SK-N-SH treated with all-trans-retinoic acid at 6 μM for 48 hours (cell line): Measurements from ENCODE around the gene TRIM47.

Experiments used
- ATAC-seq: fragments of 200-7000 bp; cut with Tn5 transposase; 3 replicates; pipeline ENCODE4 v1.9.1; 2020; ENCODE audit warnings: mild to moderate bottlenecking, moderate library complexity
- BACH2 ChIP-seq: fragments of 250-450 bp; sonication (Bioruptor Pico); IDR thresholded peaks from 2 replicates; pipeline ENCODE4 v1.9.0; 2021; ENCODE audit warnings: mild to moderate bottlenecking, borderline replicate concordance
- CREB5 ChIP-seq: fragments of 250-450 bp; sonication (Bioruptor Pico); IDR thresholded peaks from 2 replicates; pipeline ENCODE4 v1.5.1; 2020; ENCODE audit warnings: low read depth, mild to moderate bottlenecking, moderate library complexity
- CSDC2 ChIP-seq: fragments of 250-450 bp; sonication (Bioruptor Pico); IDR thresholded peaks from 2 replicates; pipeline ENCODE4 v1.5.0; 2020; ENCODE audit warnings: mild to moderate bottlenecking, moderate library complexity
- CSRNP3 ChIP-seq: fragments of 250-450 bp; sonication (Bioruptor Pico); IDR thresholded peaks from 2 replicates; pipeline ENCODE4 v1.5.1; 2021; ENCODE audit warnings: mild to moderate bottlenecking, moderate library complexity
- ESRRG ChIP-seq: fragments of 250-450 bp; sonication (Bioruptor Pico); IDR thresholded peaks from 2 replicates; pipeline ENCODE4 v1.6.1; 2021; ENCODE audit warnings: mild to moderate bottlenecking
- GLIS3 ChIP-seq: fragments of 250-450 bp; sonication (Bioruptor Pico); IDR thresholded peaks from 2 replicates; pipeline ENCODE4 v1.5.0; 2020; ENCODE audit warnings: mild to moderate bottlenecking, moderate library complexity
- ISL1 ChIP-seq: fragments of 250-450 bp; sonication (Bioruptor Pico); IDR thresholded peaks from 2 replicates; pipeline ENCODE4 v2.1.2; 2022; ENCODE audit warnings: mild to moderate bottlenecking, moderate library complexity
- OSR1 ChIP-seq: fragments of 250-450 bp; sonication (Bioruptor Pico); IDR thresholded peaks from 2 replicates; pipeline ENCODE4 v1.8.0; 2022; ENCODE audit warnings: moderate library complexity, mild to moderate bottlenecking, inconsistent platforms
- PATZ1 ChIP-seq: fragments of 250-450 bp; sonication (Bioruptor Pico); IDR thresholded peaks from 2 replicates; pipeline ENCODE4 v1.8.0; 2020; ENCODE audit warnings: mild to moderate bottlenecking, moderate library complexity, borderline replicate concordance
- POU6F1 ChIP-seq: fragments of 250-450 bp; sonication (Bioruptor Pico); IDR thresholded peaks from 2 replicates; pipeline ENCODE4 v1.8.0; 2021; ENCODE audit warnings: low read depth, mild to moderate bottlenecking, moderate library complexity, borderline replicate concordance
- PPARA ChIP-seq: fragments of 250-450 bp; sonication (Bioruptor Pico); IDR thresholded peaks from 2 replicates; pipeline ENCODE4 v1.5.0; 2020; ENCODE audit warnings: mild to moderate bottlenecking, borderline replicate concordance
- RARB ChIP-seq: fragments of 250-450 bp; sonication (Bioruptor Pico); IDR thresholded peaks from 2 replicates; pipeline ENCODE4 v1.8.0; 2021; ENCODE audit warnings: mild to moderate bottlenecking, moderate library complexity
- SNAI2 ChIP-seq: fragments of 250-450 bp; sonication (Bioruptor Pico); IDR thresholded peaks from 2 replicates; pipeline ENCODE4 v1.5.0; 2020; ENCODE audit warnings: mild to moderate bottlenecking, moderate library complexity
- TOX ChIP-seq: fragments of 250-450 bp; sonication (Bioruptor Pico); IDR thresholded peaks from 2 replicates; pipeline ENCODE4 v1.8.0; 2021; ENCODE audit warnings: mild to moderate bottlenecking, moderate library complexity, borderline replicate concordance
- TSHZ2 ChIP-seq: fragments of 250-450 bp; sonication (Bioruptor Pico); IDR thresholded peaks from 2 replicates; pipeline ENCODE4 v1.5.0; 2020; ENCODE audit warnings: mild to moderate bottlenecking, moderate library complexity
- ZC3H10 ChIP-seq: fragments of 250-450 bp; sonication (Bioruptor Pico); IDR thresholded peaks from 2 replicates; pipeline ENCODE4 v1.5.1; 2021; ENCODE audit warnings: mild to moderate bottlenecking, moderate library complexity
- ZFP3 ChIP-seq: fragments of 250-450 bp; sonication (Bioruptor Pico); IDR thresholded peaks from 2 replicates; pipeline ENCODE4 v1.5.0; 2020; ENCODE audit warnings: mild to moderate bottlenecking, moderate library complexity
- ZNF565 ChIP-seq: fragments of 450-650 bp; formaldehyde crosslinking; conservative IDR thresholded peaks from 2 replicates; pipeline ENCODE4 v1.5.0; 2020; ENCODE audit warnings: low read depth, mild to moderate bottlenecking, moderate library complexity
- ZNF70 ChIP-seq: fragments of 450-650 bp; formaldehyde crosslinking; IDR thresholded peaks from 2 replicates; pipeline ENCODE4 v1.5.0; 2020; ENCODE audit warnings: mild to moderate bottlenecking, moderate library complexity
- ZNF8 ChIP-seq: fragments of 450-650 bp; formaldehyde crosslinking; IDR thresholded peaks from 2 replicates; pipeline ENCODE4 v1.5.0; 2020; ENCODE audit warnings: mild to moderate bottlenecking, moderate library complexity

The TRIM47 gene

GRCh38 chr17:75925912-75926311 lies 47.5 kb upstream of the TRIM47 start:
- ATAC-seq, result no peak
- TF ChIP-seq PPARA (CRISPR knock-in tag) (no peak), ESRRG (CRISPR knock-in tag) (no peak), TOX (CRISPR knock-in tag) (no peak), PATZ1 (CRISPR knock-in tag) (no peak), SNAI2 (no peak), ZFP3 (CRISPR knock-in tag) (no peak), CSDC2 (CRISPR knock-in tag) (no peak), RARB (no peak), ISL1 (CRISPR knock-in tag) (no peak), POU6F1 (CRISPR knock-in tag) (no peak), GLIS3 (CRISPR knock-in tag) (no peak), ZNF565 (CRISPR knock-in tag) (no peak), TSHZ2 (no peak), ZC3H10 (CRISPR knock-in tag) (no peak), ZNF70 (no peak), OSR1 (CRISPR knock-in tag) (no peak), CREB5 (CRISPR knock-in tag) (no peak)

- no peak for ATAC-seq
- TF ChIP-seq ZNF8, result no peak
Measured at GRCh38 chr17:75925103-75925502, 46.7 kb upstream of the TRIM47 start.

GRCh38 chr17:75922963-75923874 lies 44.8 kb upstream of the TRIM47 start:
- ATAC-seq, result no peak
- TF ChIP-seq RARB (no peak), ZNF565 (CRISPR knock-in tag) (no peak), TSHZ2 (no peak), CSDC2 (CRISPR knock-in tag) (no peak), SNAI2 (no peak), TOX (CRISPR knock-in tag) (no peak), ZNF70 (no peak), BACH2 (CRISPR knock-in tag) (no peak), CSRNP3 (no peak), PATZ1 (CRISPR knock-in tag) (no peak)
